MM.1S (cell line): ENCODE measurements around the gene DLEU7.

Source experiments
- DNase-seq: peaks from one replicate; pipeline ENCODE4 v3.0.0-alpha.2; 2015
- H2AFZ ChIP-seq: fragments of 300-600 bp; sonication (generic); 2 replicates; pipeline ENCODE4 v1.6.0; 2016; ENCODE audit warnings: antibody characterized with exemption, low read length
- H3F3A ChIP-seq: fragments of 300-600 bp; sonication (generic); 2 replicates; pipeline ENCODE4 v1.6.1; 2016; ENCODE audit warnings: mild to moderate bottlenecking, antibody characterized with exemption, low read length, moderate library complexity, mixed read lengths; ENCODE audit not compliant: insufficient read depth
- H3K27ac ChIP-seq: fragments of 300-600 bp; sonication (generic); 2 replicates; pipeline ENCODE4 v1.5.1; 2016; ENCODE audit warnings: mild to moderate bottlenecking, low read length
- H3K27me3 ChIP-seq: fragments of 300-600 bp; sonication (generic); replicated peaks from 2 replicates; pipeline ENCODE4 v1.6.0; 2016; ENCODE audit warnings: low read length; ENCODE audit not compliant: insufficient read depth
- H3K36me3 ChIP-seq: fragments of 300-600 bp; sonication (generic); replicated peaks from 2 replicates; pipeline ENCODE4 v1.6.1; 2016; ENCODE audit warnings: mild to moderate bottlenecking, low read length, mixed read lengths; ENCODE audit not compliant: insufficient read depth
- H3K4me1 ChIP-seq: fragments of 300-600 bp; sonication (generic); 2 replicates; pipeline ENCODE4 v1.6.1; 2016; ENCODE audit warnings: low read length, mixed read lengths
- H3K4me2 ChIP-seq: fragments of 300-600 bp; sonication (generic); 2 replicates; pipeline ENCODE4 v1.6.0; 2016; ENCODE audit warnings: low read depth, low read length
- H3K4me3 ChIP-seq: fragments of 300-600 bp; sonication (generic); 2 replicates; pipeline ENCODE4 v1.5.1; 2016; ENCODE audit warnings: low read length, mixed read lengths
- H3K79me2 ChIP-seq: fragments of 300-600 bp; sonication (generic); 2 replicates; pipeline ENCODE4 v1.6.1; 2016; ENCODE audit warnings: mixed run types, low read length, mixed read lengths
- H3K9ac ChIP-seq: fragments of 300-600 bp; sonication (generic); 2 replicates; pipeline ENCODE4 v1.6.1; 2016; ENCODE audit warnings: low read length, mixed read lengths
- H3K9me2 ChIP-seq: fragments of 300-600 bp; sonication (generic); replicated peaks from 2 replicates; pipeline ENCODE4 v1.6.1; 2016; ENCODE audit warnings: mild to moderate bottlenecking, low read length, mixed read lengths; ENCODE audit not compliant: insufficient read depth
- H3K9me3 ChIP-seq: fragments of 300-600 bp; sonication (generic); replicated peaks from 2 replicates; pipeline ENCODE4 v1.6.1; 2016; ENCODE audit warnings: mild to moderate bottlenecking, low read length, mixed read lengths; ENCODE audit not compliant: insufficient read depth
- H4K20me1 ChIP-seq: fragments of 300-600 bp; sonication (generic); 2 replicates; pipeline ENCODE4 v1.6.1; 2016; ENCODE audit warnings: mild to moderate bottlenecking, low read length, moderate library complexity, mixed read lengths; ENCODE audit not compliant: insufficient read depth
- EZH2 ChIP-seq: fragments of 300-600 bp; sonication (generic); optimal IDR thresholded peaks from 2 replicates; pipeline ENCODE3; 2017; ENCODE audit warnings: low read depth, mild to moderate bottlenecking, antibody characterized with exemption, low read length, mixed read lengths
- EZH2phosphoT487 ChIP-seq: fragments of 300-600 bp; sonication (generic); IDR thresholded peaks from 2 replicates; pipeline ENCODE4 v1.6.1; 2018; ENCODE audit warnings: antibody characterized with exemption, low read length
- TF ChIP-seq, protein P1 (sequence below): fragments of 300-600 bp; sonication (generic); IDR thresholded peaks from 2 replicates; pipeline ENCODE4 v1.5.1; 2016; ENCODE audit warnings: antibody characterized with exemption, low read length, mixed read lengths

The DLEU7 gene

GRCh38 chr13:50841786-50842185, 1.7 kb downstream of the DLEU7 start:
- Histone ChIP-seq H3K27ac (no peak overlapping the region), H3K27me3 (no peaks in the 10 kb centered on the region), H3K4me2 (no peak overlapping the region), H3K9me2 (no peaks in the 10 kb centered on the region), H3K4me3 (no peak overlapping the region), H3K36me3 (no peaks in the 10 kb centered on the region), H3K4me1 (0 out of 2 replicates have a peak, but pooled peaks cover 1% of the 10 kb centered on the region), H3F3A (no peaks in the 10 kb centered on the region), H3K9me3 (no peaks in the 10 kb centered on the region), H2AFZ (no peak overlapping the region), H3K79me2 (no peaks in the 10 kb centered on the region), H4K20me1 (no peaks in the 10 kb centered on the region), H3K9ac (no peak overlapping the region)
- no peak for DNase-seq
- no peak for TF ChIP-seq EZH2
- TF ChIP-seq EZH2phosphoT487, result no peak
- TF ChIP-seq, protein P1, sequence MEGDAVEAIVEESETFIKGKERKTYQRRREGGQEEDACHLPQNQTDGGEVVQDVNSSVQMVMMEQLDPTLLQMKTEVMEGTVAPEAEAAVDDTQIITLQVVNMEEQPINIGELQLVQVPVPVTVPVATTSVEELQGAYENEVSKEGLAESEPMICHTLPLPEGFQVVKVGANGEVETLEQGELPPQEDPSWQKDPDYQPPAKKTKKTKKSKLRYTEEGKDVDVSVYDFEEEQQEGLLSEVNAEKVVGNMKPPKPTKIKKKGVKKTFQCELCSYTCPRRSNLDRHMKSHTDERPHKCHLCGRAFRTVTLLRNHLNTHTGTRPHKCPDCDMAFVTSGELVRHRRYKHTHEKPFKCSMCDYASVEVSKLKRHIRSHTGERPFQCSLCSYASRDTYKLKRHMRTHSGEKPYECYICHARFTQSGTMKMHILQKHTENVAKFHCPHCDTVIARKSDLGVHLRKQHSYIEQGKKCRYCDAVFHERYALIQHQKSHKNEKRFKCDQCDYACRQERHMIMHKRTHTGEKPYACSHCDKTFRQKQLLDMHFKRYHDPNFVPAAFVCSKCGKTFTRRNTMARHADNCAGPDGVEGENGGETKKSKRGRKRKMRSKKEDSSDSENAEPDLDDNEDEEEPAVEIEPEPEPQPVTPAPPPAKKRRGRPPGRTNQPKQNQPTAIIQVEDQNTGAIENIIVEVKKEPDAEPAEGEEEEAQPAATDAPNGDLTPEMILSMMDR, result no peak

DNA sequence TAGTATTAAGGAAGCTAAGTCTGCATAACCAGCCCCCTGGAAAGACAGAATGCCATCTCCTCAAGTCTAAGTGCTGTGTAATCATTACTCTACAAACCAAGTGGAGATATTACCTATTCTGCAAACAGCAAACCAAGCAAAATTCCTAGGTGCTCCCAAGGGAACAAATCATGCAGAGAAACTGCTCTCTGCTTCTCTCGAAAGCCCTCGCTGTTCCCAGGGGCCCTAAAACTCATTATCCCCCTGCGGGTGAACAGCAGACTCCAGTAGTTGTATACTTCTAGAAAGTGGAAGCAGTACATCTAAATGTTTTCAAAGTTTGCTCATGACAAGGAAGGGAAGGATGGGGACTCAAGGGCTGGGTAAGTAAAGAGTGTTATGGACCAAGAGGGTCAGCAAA, 3.2 kb downstream of the DLEU7 start:
- H3K4me3 ChIP-seq, result no peak overlapping the region
- no peaks in the 10 kb centered on the region for H3K4me1 ChIP-seq
- no peaks in the 10 kb centered on the region for H3K9me3 ChIP-seq
- no peak overlapping the region for H3K27ac ChIP-seq
- H3K9ac ChIP-seq, result no peak overlapping the region
- no peak overlapping the region for H3K4me2 ChIP-seq
- no peaks in the 10 kb centered on the region for H4K20me1 ChIP-seq
- no peak overlapping the region for H2AFZ ChIP-seq
- H3F3A ChIP-seq, result no peaks in the 10 kb centered on the region
- H3K79me2 ChIP-seq, result no peaks in the 10 kb centered on the region
- TF ChIP-seq EZH2phosphoT487, result no peak
- TF ChIP-seq, protein P1, result no peak
- TF ChIP-seq EZH2, result no peak
- no peaks in the 10 kb centered on the region for H3K9me2 ChIP-seq
- DNase-seq, result no peak
- no peaks in the 10 kb centered on the region for H3K27me3 ChIP-seq
- no peaks in the 10 kb centered on the region for H3K36me3 ChIP-seq

- Histone ChIP-seq H3K79me2 (no peaks in the 10 kb centered on the region), H3F3A (no peaks in the 10 kb centered on the region), H3K9me2 (no peaks in the 10 kb centered on the region), H3K9me3 (no peaks in the 10 kb centered on the region), H3K27me3 (no peaks in the 10 kb centered on the region), H3K4me1 (no peaks in the 10 kb centered on the region), H3K36me3 (no peaks in the 10 kb centered on the region), H3K4me2 (no peak overlapping the region), H3K4me3 (no peak overlapping the region), H4K20me1 (no peaks in the 10 kb centered on the region), H3K9ac (no peak overlapping the region), H2AFZ (no peak overlapping the region), H3K27ac (no peak overlapping the region)
- DNase-seq, result no peak
- TF ChIP-seq EZH2phosphoT487, result no peak
- no peak for TF ChIP-seq EZH2
- TF ChIP-seq, protein P1, result no peak
Measured at GRCh38 chr13:50839828-50840227, 3.7 kb downstream of the DLEU7 start.
